ENCODE measurements around the gene PANK2. TPM values are rescaled to one million over a fixed set of nuclear protein-coding genes. Genes with fewer than 3 reads are reported as not detected.

PANK2 gene
- total RNA-seq, 3 donors from 2014 or later = 27.6 to 42.3 (median 29.6) TPM

DNA sequence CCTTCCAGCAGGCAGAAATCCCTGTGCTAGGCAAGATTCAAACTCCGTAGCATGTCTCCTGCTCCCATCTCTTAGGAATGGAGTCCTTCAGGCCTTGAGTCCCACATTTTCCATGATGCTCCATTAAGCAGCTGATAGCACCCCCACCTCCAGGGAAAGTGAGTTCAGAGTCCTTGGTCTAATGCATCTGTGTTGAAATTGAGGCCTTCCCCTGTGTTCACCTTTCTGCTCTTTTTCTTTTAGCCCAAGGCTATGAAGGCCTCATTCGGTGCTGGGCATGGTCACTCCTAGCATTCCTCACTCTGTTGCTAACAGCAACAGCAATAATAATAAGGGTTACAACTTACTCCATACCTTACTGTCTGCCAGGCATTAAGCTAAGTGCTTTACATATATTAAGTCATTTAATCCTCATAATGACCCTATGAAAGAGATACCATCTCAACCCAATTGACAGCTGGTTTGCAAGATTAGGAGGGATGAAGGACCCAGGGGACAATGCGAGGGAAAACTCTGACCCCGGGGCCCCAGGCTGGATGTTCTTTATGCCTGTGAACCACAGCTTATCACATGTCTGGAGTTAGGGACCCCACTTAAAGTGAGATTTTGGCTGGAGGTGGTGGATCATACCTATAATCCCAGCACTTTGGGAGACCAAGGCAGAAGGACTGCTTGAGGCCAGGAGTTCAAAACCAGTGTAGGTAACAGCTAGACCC lies 17.5 kb upstream of the PANK2 start:
- H3K36me3 ChIP-seq (ENCODE audit: low read depth) = no peaks in the 10 kb centered on the region
- intact Hi-C loops (cut with DNase I, micrococcal nuclease) = no loop called here
- ATAC-seq = no peak
- H3K4me3 ChIP-seq = no peak overlapping the region
- H3K4me1 ChIP-seq (ENCODE audit: low read depth) = peaks cover 4% of the 10 kb centered on the region
- TF ChIP-seq CTCF (IDR thresholded peaks at IDR 0.05) = no peak
- DNase-seq = no peak
- H3K9me3 ChIP-seq = no peaks in the 10 kb centered on the region

DNA sequence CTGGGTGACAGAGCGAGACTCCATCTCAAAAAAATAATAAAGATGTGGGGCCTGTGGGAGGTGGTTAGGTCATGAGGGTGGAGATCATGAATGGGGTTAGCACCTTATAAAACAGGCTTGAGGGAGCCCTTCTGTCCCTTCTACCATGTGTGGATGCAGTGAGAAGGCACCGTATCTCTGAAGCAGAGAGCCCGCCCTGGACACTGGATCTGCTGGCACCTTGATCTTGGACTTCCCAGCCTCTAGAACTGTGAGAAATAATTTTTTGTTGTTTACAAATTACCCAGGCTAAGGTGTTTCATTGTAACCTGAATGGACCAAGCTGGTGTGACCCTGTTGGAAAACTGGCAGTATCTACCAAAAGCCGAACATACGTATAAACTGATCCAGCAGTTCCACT lies 15.7 kb upstream of the PANK2 start:
- TF ChIP-seq CTCF (IDR thresholded peaks at IDR 0.05) = no peak

DNA sequence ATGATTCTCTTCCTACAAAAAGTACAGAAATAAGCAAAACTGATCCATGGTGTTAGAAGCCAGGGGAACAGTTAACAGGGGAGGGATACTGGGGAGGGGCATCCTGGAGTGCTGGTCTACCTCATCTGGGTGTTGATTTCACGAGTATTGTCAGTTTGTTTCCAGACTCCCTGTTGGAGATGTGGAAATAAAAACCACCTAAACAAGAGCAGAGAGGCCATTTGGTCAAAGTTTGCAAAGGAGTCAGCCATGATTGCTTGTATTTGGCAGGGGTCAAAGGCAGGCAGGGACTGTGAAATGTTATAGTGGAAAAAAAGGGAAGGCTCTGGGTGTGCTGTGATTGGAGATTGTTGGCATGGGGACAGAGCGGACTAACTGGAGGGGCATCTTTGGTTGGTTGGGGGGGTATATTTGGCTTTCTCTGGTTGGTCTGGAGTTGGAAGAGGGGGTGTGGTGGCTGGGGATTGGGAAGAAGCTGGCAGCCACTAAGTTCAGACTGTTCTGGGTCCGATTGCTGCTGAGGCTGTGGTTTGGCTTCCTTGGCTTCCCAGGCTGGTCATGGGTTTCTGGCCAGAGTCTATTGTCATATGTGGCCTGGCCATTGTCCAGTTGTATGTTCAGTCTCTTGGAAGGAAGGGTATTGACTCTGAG lies 14.9 kb upstream of the PANK2 start:
- intact Hi-C loops (cut with DNase I, micrococcal nuclease) = no loop called here
- Histone ChIP-seq H3K4me3 (no peak overlapping the region), H3K9me3 (no peaks in the 10 kb centered on the region), H3K36me3 (ENCODE audit: low read depth) (no peaks in the 10 kb centered on the region), H3K4me1 (ENCODE audit: low read depth) (peaks cover 2% of the 10 kb centered on the region)
- ATAC-seq = no peak
- DNase-seq = no peak
- no peak for TF ChIP-seq CTCF (IDR thresholded peaks at IDR 0.05)

More for the DNA sequence above, 15.7 kb upstream of the PANK2 start:
- DNase-seq (no peak), ATAC-seq (no peak)
- intact Hi-C loops (cut with DNase I, micrococcal nuclease) = no loop called here
- H3K9me3 ChIP-seq = no peaks in the 10 kb centered on the region
- no peaks in the 10 kb centered on the region for H3K36me3 ChIP-seq (ENCODE audit: low read depth)
- no peak overlapping the region for H3K4me3 ChIP-seq
- H3K4me1 ChIP-seq (ENCODE audit: low read depth) = peaks cover 4% of the 10 kb centered on the region

DNA sequence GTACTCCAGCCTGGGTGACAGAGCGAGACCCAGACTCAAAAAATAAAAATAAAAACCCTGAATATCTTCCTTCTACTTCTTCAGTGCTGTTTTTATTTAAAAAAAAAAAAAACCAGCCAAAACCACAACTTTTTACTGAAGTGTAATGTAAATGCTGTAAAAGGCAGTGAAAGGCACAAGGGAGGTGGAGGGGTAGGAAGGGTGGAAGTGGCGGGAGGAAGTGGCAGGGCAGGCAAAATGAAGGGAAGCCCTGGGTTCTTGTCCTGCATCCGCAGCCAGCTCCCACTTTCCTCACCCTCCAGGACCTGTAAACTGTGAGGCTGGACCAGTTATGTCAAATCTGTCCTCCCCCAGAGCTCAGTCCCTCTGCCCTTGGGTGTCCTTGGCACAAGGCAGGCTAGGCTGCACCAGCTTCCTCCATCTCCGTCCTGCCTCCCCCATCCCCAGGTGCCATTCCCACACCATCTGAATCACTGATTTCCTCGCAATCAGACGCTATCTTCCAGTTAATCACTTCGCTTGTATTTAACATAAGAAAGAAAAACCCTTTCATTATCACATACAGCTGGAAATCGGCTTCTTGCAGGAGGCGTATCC lies 13.7 kb upstream of the PANK2 start:
- Histone ChIP-seq H3K9me3 (no peaks in the 10 kb centered on the region), H3K4me3 (no peak overlapping the region), H3K4me1 (ENCODE audit: low read depth) (no peaks in the 10 kb centered on the region), H3K36me3 (ENCODE audit: low read depth) (no peaks in the 10 kb centered on the region)
- ATAC-seq = no peak
- intact Hi-C loops (cut with DNase I, micrococcal nuclease) = no loop called here
- no peak for TF ChIP-seq CTCF (IDR thresholded peaks at IDR 0.05)
- no peak for DNase-seq

- Histone ChIP-seq H3K9me3 (no peaks in the 10 kb centered on the region), H3K4me1 (ENCODE audit: low read depth) (no peaks in the 10 kb centered on the region), H3K36me3 (ENCODE audit: low read depth) (no peaks in the 10 kb centered on the region), H3K4me3 (no peak overlapping the region)
- ATAC-seq (no peak), DNase-seq (no peak)
- intact Hi-C loops (cut with DNase I, micrococcal nuclease) = no loop called here
- no peak for TF ChIP-seq CTCF (IDR thresholded peaks at IDR 0.05)
Measured at GRCh38 chr20:3876000-3876399, 13.2 kb upstream of the PANK2 start.

All from mucosa of descending colon (tissue), 3 donors.